ENCODE results near the gene WWOX. TPM values are rescaled to one million over a fixed set of nuclear protein-coding genes. Genes with fewer than 3 reads are reported as not detected.

Gene WWOX
- total RNA-seq, 1 experiment from 2014 or later, result 28.3 TPM

- Histone ChIP-seq H3K36me3 (ENCODE audit: low read depth, low read length) (no peaks in the 10 kb centered on the region), H3K4me2 (ENCODE audit: low read length) (no peak overlapping the region), H3K9me2 (replicated peaks; ENCODE audit: low read length) (no peaks in the 10 kb centered on the region), H3K4me3 (ENCODE audit: low read length) (no peak overlapping the region), H3K9ac (ENCODE audit: low read length) (no peak overlapping the region), H3K27ac (ENCODE audit: low read length) (no peak overlapping the region), H3F3A (ENCODE audit: low read length, unreplicated experiment) (no peaks in the 10 kb centered on the region), H3K9me3 (ENCODE audit: low read length) (no peaks in the 10 kb centered on the region), H4K20me1 (ENCODE audit: low read length) (no peaks in the 10 kb centered on the region), H2AFZ (ENCODE audit: low read length) (no peak overlapping the region), H3K4me1 (ENCODE audit: insufficient read depth, low read length) (no peaks in the 10 kb centered on the region), H3K27me3 (ENCODE audit: low read length) (no peaks in the 10 kb centered on the region), H3K79me2 (ENCODE audit: low read length) (no peaks in the 10 kb centered on the region)
- CTCF ChIA-PET, result no interaction called here
- no peak for ATAC-seq
- TF ChIP-seq CTCF (conservative IDR thresholded peaks at IDR 0.05; ENCODE audit: low read depth, low read length), result no peak
- TF ChIP-seq EZH2 (IDR thresholded peaks at IDR 0.05; ENCODE audit: low read length, unreplicated experiment), result no peak
- TF ChIP-seq EZH2phosphoT487 (IDR thresholded peaks at IDR 0.05; ENCODE audit: borderline replicate concordance, low read length), result no peak
- no TSS peak for BruUV-seq (replicated peaks)
- intact Hi-C loops (cut with micrococcal nuclease), result no loop called here
- no peak for DNase-seq
- POLR2A ChIA-PET (ENCODE audit: unreplicated experiment), result no interaction called here
These were observed 568.9 kb downstream of the WWOX start for GRCh38 chr16:78668393-78668792.

- no peak overlapping the region for H3K4me2 ChIP-seq (ENCODE audit: low read length)
- no peaks in the 10 kb centered on the region for H3F3A ChIP-seq (ENCODE audit: low read length, unreplicated experiment)
- no peak overlapping the region for H3K9ac ChIP-seq (ENCODE audit: low read length)
- no TSS peak for BruUV-seq (replicated peaks)
- H3K9me3 ChIP-seq (ENCODE audit: low read length), result no peaks in the 10 kb centered on the region
- POLR2A ChIA-PET (ENCODE audit: unreplicated experiment), result no interaction called here
- H3K27ac ChIP-seq (ENCODE audit: low read length), result no peak overlapping the region
- no peaks in the 10 kb centered on the region for H3K79me2 ChIP-seq (ENCODE audit: low read length)
- H4K20me1 ChIP-seq (ENCODE audit: low read length), result no peaks in the 10 kb centered on the region
- H3K9me2 ChIP-seq (replicated peaks; ENCODE audit: low read length), result no peaks in the 10 kb centered on the region
- H2AFZ ChIP-seq (ENCODE audit: low read length), result no peak overlapping the region
- intact Hi-C loops (cut with micrococcal nuclease), result no loop called here
- no peaks in the 10 kb centered on the region for H3K27me3 ChIP-seq (ENCODE audit: low read length)
- H3K36me3 ChIP-seq (ENCODE audit: low read depth, low read length), result no peaks in the 10 kb centered on the region
- ATAC-seq (no peak), DNase-seq (no peak)
- H3K4me1 ChIP-seq (ENCODE audit: insufficient read depth, low read length), result no peaks in the 10 kb centered on the region
- no peak overlapping the region for H3K4me3 ChIP-seq (ENCODE audit: low read length)
- no peak for TF ChIP-seq EZH2 (IDR thresholded peaks at IDR 0.05; ENCODE audit: low read length, unreplicated experiment)
- TF ChIP-seq EZH2phosphoT487 (IDR thresholded peaks at IDR 0.05; ENCODE audit: borderline replicate concordance, low read length), result no peak
- TF ChIP-seq CTCF (conservative IDR thresholded peaks at IDR 0.05; ENCODE audit: low read depth, low read length), result no peak
- CTCF ChIA-PET, result no interaction called here
These were observed 570.5 kb downstream of the WWOX start for GRCh38 chr16:78669994-78670393.

- Histone ChIP-seq H3K4me2 (ENCODE audit: low read length) (no peak overlapping the region), H3K27me3 (ENCODE audit: low read length) (no peaks in the 10 kb centered on the region), H3K36me3 (ENCODE audit: low read depth, low read length) (no peaks in the 10 kb centered on the region), H3F3A (ENCODE audit: low read length, unreplicated experiment) (no peaks in the 10 kb centered on the region), H3K9me2 (replicated peaks; ENCODE audit: low read length) (no peaks in the 10 kb centered on the region), H3K9ac (ENCODE audit: low read length) (no peak overlapping the region), H3K4me3 (ENCODE audit: low read length) (no peak overlapping the region), H4K20me1 (ENCODE audit: low read length) (no peaks in the 10 kb centered on the region), H3K27ac (ENCODE audit: low read length) (no peak overlapping the region), H3K9me3 (ENCODE audit: low read length) (no peaks in the 10 kb centered on the region), H3K4me1 (ENCODE audit: insufficient read depth, low read length) (no peaks in the 10 kb centered on the region), H2AFZ (ENCODE audit: low read length) (no peak overlapping the region), H3K79me2 (ENCODE audit: low read length) (no peaks in the 10 kb centered on the region)
- ChIA-PET CTCF (no interaction called here), POLR2A (ENCODE audit: unreplicated experiment) (no interaction called here)
- ATAC-seq, result no peak
- DNase-seq, result no peak
- TF ChIP-seq CTCF (conservative IDR thresholded peaks at IDR 0.05; ENCODE audit: low read depth, low read length), result no peak
- TF ChIP-seq EZH2phosphoT487 (IDR thresholded peaks at IDR 0.05; ENCODE audit: borderline replicate concordance, low read length), result no peak
- BruUV-seq (replicated peaks), result no TSS peak
- intact Hi-C loops (cut with micrococcal nuclease), result no loop called here
These were observed 573.5 kb downstream of the WWOX start for GRCh38 chr16:78672779-78673556.
